Stimulated activated CD4-positive, alpha-beta T cell treated with anti-CD3 and anti-CD28 coated beads, TNF-alpha, amount 100 ng/mL, for 48 hours (primary cell): ENCODE data around the gene MEG3.

Experiments
- DNase-seq, 3 donors: peaks; one replicate each; pipeline ENCODE4 v3.0.0-alpha.2; 2020; ENCODE audit warnings: low read depth in 3 of 3

Gene MEG3

GRCh38 chr14:100896369-100897060 is 70.6 kb downstream of the MEG3 start:
- no peak for DNase-seq

DNA sequence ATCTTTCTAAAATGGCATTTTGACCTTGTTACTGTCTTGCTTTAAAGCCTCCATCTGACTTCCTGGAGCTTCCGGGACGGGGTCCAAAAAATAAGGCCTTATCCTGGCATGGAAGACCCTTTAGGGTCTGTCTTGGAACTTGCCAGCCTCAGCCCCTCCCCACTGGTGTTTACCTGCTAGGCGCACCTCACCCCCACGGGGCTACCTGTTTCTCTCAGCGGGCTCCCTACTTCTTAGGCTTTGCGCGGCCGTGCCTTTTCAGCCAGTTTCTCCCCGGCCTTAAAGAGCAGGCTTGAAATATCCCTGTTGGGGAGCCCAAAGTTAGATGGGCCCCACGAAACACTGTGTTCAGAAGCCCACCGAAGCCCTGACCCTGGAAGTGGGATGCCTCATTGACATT is 72.5 kb downstream of the MEG3 start:
- DNase-seq, result no peak

- no peak for DNase-seq
Observed at GRCh38 chr14:100898935-100899883, 73.3 kb downstream of the MEG3 start.

DNA sequence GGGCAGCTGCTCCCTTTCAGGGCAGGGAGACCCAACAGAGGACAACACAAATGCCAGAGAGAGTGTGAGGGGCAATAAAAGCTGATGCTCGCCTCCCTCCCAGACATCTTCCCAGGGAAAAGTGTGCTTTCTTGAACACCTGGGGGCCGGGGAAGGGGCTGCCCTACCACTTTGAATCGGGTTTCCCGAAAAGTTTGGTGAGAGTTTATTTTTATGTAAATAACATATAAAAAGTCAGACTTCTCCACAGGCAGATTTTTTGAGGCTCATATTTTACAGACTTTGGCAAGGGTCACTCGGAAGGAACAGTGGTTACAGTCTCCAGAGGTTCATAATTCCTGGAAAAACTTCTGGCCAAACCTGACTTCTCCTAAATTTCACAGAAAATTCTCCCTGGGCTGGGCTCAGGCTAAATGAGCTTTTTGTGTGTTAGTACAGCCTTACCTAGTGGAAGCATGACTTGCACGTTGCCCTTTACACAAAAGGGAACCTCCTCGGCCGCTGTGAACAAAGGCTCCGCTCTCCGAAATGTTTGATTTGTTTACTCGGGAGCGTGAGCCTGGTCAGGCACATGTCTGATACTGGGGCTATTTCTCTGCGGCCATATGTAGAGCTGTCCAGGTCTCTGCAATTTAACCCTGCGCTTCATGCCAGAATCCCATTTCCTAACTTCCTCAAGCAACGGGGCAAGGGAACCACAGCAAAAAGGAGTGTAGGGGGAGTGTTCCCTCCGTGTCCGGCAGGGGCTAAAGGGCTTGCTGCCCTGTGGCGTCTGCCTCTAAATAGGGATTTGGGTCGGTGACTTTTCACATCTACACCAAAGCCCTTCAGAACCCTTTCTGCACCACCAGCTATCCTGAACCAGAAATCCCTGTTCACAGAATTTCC is 74.2 kb downstream of the MEG3 start:
- DNase-seq, result no peak

DNA sequence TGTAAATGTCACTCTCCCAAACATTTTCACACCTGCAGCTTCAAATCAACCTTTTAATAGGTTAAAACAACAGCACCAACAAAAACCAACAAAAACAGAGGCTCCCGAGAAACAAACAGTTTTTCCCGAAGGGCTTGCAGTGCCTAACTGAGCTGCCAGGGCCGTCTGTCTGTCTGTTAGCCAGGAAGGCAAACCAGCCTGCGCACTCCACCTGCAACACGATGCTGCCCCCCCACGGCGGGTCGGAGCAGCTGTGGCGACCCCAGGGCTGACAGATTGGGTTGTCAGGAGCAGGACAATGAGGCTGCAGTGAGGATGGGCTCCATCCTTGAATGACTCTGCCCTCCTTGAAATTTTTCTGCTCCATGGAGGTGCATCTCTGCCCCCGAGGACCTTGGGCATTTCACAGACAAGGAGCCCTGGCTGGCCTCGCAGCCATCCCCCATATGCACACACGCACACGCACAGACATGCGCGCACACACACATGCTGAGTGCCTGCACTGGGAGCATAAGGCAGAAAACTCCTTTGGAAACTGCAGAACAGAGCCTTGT is 75.0 kb downstream of the MEG3 start:
- DNase-seq, result no peak

DNA sequence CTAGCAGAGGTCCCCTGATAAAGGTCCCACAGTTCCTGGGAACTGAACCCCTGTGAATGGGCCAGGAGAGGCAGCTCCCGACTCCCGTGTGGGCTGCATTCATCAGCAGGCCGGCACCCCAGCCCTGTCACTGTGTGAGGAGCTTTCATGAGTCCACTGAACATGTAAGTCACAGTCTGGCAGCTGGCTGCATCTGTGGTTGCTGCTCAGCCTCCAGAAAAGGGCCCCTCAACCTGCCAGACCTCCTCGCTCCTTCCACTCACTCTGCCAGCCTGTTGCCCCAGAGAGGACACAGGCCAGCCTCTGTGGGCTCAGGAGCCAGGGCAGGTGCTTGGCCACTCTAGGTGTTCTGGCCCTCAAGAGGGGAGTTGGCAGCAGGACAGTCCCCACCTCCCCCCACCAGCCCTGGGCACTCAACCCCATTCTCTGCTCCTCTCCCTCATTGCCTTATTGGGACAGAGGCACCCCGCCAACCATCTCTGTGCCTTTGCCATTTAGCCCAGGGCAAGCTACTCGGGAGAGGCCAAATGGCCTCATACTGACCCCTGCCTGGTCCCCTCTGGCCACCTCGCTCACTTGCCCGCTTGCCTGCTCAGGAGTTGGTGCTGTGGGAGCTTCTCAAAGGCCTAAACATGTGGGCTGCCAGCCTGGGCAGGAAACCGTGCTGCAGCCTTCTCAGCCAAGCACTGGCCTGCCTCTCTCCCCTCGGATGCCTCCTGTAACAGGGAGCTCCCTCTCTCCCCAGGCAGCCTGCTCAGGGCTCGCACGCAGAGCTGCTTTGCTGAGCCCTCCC is 75.7 kb downstream of the MEG3 start:
- no peak for DNase-seq

- DNase-seq, result no peak
Observed at GRCh38 chr14:100902295-100903133, 76.6 kb downstream of the MEG3 start.

DNA sequence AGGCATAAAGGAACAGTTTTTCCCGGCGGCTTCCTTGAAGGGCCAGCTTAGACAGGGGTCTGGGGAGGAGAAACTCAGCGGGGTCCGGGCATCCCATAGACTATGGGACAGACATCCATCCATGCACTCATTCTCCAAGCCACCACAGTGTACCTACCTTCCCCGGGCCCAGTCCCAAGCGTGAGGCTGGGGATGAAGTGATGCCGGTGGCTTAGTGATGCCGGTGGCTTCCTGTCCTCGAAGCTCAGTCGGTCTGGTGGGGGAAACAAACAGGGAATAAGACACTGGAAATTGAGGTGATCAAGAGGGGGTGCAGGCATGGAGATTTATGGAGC is 77.2 kb downstream of the MEG3 start:
- DNase-seq, result no peak

DNA sequence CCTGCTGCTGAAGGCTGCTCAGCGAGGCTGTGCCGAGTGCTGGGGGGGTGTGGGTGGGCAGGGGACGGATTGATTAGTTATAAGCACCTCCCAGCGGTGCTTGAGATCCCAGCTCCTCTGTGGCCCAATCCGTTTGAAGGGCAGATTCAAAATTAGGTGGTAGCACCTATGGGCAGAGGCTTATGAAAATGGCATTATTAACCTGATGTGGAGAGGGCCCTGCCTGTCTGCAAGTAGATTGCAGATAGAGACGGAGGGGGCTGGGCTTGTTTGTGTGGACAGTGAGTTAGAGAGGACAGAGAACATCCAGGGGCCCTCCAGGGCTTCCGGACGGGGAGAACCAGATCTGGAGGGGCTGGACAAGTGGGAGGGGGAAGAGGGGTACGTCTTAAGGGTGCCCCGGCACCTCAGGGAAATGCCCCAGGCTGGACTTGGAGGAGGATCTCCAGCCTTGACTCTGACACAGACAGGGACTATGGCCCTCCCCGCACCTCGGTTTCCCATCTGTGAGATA is 77.8 kb downstream of the MEG3 start, which contains the start of gene RTL1:
RTL1 (minus strand) TSS at position 51 of the 514 bp plus-strand sequence. CDS start 18,934 bp downstream, outside the sequence.
- DNase-seq, result no peak

DNA sequence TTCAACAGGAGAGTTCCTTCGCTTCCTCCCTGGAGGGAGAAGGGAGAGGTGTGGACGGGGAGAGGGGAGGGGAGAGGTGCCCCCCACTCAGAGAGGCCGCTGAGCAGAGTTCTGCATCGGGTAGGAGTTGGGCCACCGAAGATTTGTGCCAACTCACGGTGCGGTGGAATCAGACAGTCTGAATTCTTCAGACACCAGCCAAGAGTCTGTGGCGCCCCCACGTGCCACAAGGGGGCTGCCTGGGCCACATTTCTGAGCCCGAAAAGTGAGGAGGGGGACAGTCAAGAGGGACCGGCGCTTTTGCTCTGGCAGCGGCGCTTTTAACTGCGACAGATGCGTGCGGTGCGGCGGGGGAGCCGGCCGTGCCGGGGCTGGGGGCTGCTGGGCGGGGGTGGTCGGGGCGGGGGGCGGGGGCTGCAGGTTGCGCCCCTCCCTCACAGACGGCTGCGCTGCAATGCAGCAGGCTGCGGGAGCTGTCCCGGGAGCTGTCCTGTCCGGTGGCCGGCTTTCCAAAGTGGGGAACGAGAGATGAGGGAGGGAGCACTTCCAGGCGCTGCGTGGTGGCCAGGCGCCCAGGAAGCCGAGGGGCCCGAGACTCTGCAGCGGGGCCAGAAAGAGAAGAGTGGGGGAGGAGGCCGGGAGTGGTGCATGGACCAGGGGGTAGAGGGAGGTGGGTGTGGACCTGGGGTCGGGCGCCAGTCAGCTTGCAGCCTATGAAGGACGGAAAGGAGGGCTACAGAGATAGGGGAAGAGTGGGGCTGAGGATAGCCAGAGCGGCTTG is 78.6 kb downstream of the MEG3 start:
- DNase-seq, result no peak

- no peak for DNase-seq
Observed at GRCh38 chr14:100905166-100905565, 79.2 kb downstream of the MEG3 start.

DNA sequence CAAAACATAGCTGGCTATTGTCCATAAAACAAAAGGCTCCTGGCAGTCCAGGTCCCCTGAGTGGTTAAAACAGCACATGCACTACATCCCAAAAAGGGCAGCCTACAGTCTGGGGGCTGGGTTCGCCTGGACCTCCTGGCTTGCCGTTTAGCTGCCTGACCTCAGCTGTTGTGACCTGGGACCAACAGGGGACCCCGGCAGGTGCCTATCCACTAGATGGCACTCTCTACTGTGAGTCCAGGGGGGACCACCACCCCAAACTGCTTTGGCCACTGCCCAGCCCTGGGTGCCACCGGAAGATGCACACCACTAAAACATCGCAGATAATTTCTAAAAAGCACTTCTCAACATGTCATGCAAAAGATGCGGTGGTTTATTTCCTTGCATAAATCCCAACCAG is 80.5 kb downstream of the MEG3 start:
- no peak for DNase-seq

DNA sequence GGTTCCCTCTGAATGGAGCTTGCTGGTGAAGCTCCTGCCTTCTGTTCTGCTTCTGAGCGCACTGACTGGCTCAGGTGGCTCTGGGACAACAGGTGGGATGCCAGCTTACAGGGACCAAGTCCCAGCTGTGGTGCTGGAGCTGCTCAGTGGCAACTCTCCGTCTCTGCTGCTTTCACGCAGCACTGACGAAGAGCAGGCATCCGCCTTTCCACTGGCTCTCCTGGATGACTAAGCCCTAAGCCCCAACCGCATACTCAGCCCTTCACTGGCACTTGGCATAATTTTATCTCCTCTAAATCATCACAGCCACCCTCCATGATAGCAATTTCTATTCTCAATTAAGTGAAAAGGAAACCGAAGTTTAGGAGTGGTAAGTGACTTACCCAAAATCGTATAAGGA is 81.3 kb downstream of the MEG3 start:
- no peak for DNase-seq

DNA sequence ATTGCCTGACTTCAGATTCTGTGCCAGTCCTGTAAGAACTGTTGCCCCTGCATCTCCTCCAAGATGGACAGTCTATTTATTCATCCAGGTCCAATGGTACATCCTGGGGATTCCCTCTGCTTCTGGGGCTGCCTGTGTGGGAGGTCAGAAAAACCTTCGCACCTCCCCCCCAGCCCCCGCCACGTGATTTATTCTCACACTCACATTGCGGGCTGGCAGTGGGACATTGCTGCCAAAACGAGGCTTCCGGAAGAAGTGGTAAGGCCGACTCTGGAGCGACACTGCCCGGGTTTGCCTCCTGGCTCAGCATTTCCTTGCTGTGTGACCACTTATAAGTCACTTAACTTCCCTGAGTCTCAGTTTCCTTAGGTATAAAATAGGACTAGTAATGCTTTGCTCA is 83.5 kb downstream of the MEG3 start:
- no peak for DNase-seq
